Measurements from ENCODE around the gene MARF1. TPM values are rescaled to one million over a fixed set of nuclear protein-coding genes. Genes with fewer than 3 reads are reported as not detected.
"Not testable (repeated sequence)": the region's sequence is repeated elsewhere in the genome, so short reads cannot be mapped to it uniquely, and the experiment has no call there.

MARF1 gene, protein sequence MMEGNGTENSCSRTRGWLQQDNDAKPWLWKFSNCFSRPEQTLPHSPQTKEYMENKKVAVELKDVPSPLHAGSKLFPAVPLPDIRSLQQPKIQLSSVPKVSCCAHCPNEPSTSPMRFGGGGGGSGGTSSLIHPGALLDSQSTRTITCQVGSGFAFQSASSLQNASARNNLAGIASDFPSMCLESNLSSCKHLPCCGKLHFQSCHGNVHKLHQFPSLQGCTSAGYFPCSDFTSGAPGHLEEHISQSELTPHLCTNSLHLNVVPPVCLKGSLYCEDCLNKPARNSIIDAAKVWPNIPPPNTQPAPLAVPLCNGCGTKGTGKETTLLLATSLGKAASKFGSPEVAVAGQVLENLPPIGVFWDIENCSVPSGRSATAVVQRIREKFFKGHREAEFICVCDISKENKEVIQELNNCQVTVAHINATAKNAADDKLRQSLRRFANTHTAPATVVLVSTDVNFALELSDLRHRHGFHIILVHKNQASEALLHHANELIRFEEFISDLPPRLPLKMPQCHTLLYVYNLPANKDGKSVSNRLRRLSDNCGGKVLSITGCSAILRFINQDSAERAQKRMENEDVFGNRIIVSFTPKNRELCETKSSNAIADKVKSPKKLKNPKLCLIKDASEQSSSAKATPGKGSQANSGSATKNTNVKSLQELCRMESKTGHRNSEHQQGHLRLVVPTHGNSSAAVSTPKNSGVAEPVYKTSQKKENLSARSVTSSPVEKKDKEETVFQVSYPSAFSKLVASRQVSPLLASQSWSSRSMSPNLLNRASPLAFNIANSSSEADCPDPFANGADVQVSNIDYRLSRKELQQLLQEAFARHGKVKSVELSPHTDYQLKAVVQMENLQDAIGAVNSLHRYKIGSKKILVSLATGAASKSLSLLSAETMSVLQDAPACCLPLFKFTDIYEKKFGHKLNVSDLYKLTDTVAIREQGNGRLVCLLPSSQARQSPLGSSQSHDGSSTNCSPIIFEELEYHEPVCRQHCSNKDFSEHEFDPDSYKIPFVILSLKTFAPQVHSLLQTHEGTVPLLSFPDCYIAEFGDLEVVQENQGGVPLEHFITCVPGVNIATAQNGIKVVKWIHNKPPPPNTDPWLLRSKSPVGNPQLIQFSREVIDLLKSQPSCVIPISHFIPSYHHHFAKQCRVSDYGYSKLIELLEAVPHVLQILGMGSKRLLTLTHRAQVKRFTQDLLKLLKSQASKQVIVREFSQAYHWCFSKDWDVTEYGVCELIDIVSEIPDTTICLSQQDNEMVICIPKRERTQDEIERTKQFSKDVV (N-terminal part only)
- total RNA-seq: 100 to 1,000 TPM; 111 to 114 TPM

DNA sequence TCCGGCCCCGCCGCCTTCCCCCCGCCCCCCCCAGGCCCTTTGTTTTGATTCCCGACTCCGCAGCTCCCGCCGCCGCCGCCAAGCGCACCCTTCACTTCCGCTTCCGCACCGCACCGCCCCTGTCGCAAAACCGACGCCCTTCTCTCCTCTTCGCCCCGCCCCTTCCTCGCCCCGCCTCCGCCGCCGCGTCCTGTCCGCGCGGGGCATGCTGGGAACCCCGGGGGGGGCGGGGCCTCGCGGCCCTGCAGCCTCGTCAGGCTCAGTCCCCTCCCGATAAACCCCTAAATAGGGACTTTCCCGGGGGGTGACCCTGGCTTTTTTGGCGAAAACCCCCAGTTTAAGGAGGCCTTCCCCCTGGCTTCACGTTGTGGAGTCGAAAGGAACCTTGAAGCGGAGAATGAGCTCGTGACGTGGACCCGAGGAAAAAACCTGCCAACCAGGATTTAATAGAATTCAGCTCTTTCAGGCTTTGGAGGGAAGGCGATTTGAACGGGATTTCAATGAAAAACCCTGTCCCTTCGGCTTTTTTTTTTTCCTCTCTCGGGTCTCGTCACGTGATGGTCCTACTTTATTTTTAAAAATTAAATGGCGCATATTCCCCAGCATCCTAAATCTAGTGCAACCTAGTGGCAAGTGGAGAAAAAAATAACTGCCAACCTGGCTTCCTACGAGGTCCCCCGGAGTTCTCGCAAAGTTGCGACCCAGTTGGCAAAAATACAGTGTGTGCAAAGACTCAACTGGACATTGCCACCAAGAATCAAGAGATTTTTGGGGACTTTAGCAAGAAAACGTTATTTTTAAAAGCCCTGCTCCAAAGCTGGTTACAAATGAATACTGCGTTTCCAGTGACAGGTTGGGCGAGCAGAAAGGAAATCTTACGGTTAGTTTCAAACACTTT lies at the start of gene MARF1:
TSS of gene MARF1 (minus strand) at position 107 of the 898 bp plus-strand sequence. CDS start 3,921 bp downstream, outside the sequence.
- Mint-ChIP-seq H3K36me3 (peaks cover 15% of the 10 kb centered on the region), H3K4me3 (peak within 1 kb of the TSS; percentile 94), H3K9me3 (no peaks in the 10 kb centered on the region), H3K27ac (peak within 1 kb of the TSS; percentile 96), H3K27me3 (no peaks in the 10 kb centered on the region), H3K4me1 (peaks cover 45% of the 10 kb centered on the region)
- POLR2A ChIA-PET: interaction anchor here (0.6 to 3.4 kb wide), 21 partner anchors 8 to 245 kb away, joined by 3 to 35 read pairs (median 5); partner anchors contain the start of gene CEP20
- peak; percentile 100 for DNase-seq
- ATAC-seq (ENCODE audit: low read depth): peak; percentile 63

DNA sequence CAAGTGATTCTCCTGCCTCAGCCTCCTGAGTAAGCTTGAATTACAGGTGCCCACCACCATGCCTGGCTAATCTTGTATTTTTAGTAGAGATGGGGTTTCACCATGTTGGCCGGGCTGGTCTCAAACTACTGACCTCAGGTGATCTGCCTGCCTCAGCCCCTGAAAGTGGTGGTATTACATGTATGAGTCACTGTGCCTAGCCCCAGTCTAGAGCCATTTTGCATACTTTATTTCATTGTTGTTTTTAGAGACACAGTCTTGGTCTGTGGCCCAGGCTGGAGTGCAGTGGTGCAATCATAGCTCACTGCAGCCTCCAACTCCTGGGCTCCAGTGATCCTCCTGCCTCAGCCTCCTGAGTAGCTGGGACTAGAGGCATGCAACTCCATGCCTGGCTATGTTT lies 49.6 kb upstream of the MARF1 start:
- H3K9me3 Mint-ChIP-seq; H3K4me3 Mint-ChIP-seq; H3K27ac Mint-ChIP-seq; POLR2A ChIA-PET; DNase-seq; H3K4me1 Mint-ChIP-seq; H3K27me3 Mint-ChIP-seq; ATAC-seq (ENCODE audit: low read depth): not testable (repeated sequence)
- peaks cover 42% of the 10 kb centered on the region for H3K36me3 Mint-ChIP-seq

DNA sequence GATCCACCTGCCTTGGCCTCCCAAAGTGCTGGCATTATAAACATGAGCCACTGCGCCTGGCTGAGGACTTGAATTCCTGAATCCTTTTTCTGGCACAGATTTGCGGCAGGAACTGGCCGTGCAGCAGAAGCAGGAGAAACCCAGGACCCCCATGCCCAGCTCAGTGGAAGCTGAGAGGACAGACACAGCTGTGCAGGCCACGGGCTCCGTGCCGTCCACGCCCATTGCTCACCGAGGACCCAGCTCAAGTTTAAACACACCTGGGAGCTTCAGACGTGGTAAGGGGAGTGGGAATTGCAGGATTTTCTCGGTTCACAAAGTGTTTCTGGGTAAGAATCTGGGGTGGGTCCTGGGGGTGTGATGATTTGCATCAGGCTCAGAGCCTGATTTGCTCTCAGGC lies 48.1 kb upstream of the MARF1 start:
- no peaks in the 10 kb centered on the region for H3K27me3 Mint-ChIP-seq
- no peaks in the 10 kb centered on the region for H3K9me3 Mint-ChIP-seq
- peaks cover 37% of the 10 kb centered on the region for H3K36me3 Mint-ChIP-seq
- H3K4me1 Mint-ChIP-seq: no peaks in the 10 kb centered on the region
- DNase-seq (no peak), ATAC-seq (ENCODE audit: low read depth) (no peak)
- POLR2A ChIA-PET: no interaction called here
- no peak overlapping the region for H3K27ac Mint-ChIP-seq
- no peak overlapping the region for H3K4me3 Mint-ChIP-seq

DNA sequence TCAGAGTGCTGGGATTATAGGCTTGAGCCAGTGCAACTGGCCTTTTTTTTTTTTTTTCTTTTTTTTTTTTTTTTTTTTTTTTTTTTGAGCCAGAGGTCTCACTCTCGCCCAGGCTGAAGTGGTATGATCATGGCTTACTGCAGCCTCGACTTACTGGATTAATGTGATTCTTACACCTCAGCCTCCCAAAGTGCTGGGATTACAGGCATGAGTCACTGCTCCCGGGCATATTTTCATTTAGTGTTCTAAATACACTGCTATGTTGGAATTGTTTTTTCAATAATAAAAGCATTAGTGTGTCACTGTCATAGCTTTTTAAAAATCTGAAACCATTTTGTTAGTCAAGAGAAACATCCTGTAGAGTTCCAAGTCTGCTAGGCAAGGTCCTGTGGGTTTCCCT lies 47.3 kb upstream of the MARF1 start:
- H3K4me1 Mint-ChIP-seq: no peaks in the 10 kb centered on the region
- no peak overlapping the region for H3K27ac Mint-ChIP-seq
- H3K4me3 Mint-ChIP-seq: no peak overlapping the region
- peaks cover 40% of the 10 kb centered on the region for H3K36me3 Mint-ChIP-seq
- no peak for ATAC-seq (ENCODE audit: low read depth)
- POLR2A ChIA-PET: no interaction called here
- no peak for DNase-seq
- no peaks in the 10 kb centered on the region for H3K9me3 Mint-ChIP-seq
- H3K27me3 Mint-ChIP-seq: no peaks in the 10 kb centered on the region

DNA sequence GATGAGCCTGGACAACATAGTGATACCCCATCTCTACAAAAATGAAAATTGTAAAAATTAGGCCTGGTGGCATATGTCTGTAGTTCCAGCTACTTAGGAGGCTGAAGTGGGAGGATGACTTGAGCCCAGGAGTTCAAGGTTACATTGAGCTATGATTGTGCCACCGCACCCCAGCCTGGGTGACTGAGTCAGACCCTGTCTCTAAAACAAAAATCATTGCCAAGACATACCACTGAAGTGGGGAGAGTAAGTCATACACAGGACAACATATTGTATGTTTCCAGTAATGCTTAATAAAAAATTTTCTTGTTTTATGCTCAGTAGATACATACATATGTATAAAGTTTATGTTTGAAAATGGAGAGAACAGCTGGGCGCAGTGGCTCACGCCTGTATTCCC lies 46.3 kb upstream of the MARF1 start:
- no peak for ATAC-seq (ENCODE audit: low read depth)
- peaks cover 41% of the 10 kb centered on the region for H3K36me3 Mint-ChIP-seq
- no peaks in the 10 kb centered on the region for H3K27me3 Mint-ChIP-seq
- H3K4me3 Mint-ChIP-seq: no peak overlapping the region
- no peak overlapping the region for H3K27ac Mint-ChIP-seq
- POLR2A ChIA-PET: no interaction called here
- no peaks in the 10 kb centered on the region for H3K9me3 Mint-ChIP-seq
- DNase-seq: no peak
- no peaks in the 10 kb centered on the region for H3K4me1 Mint-ChIP-seq

DNA sequence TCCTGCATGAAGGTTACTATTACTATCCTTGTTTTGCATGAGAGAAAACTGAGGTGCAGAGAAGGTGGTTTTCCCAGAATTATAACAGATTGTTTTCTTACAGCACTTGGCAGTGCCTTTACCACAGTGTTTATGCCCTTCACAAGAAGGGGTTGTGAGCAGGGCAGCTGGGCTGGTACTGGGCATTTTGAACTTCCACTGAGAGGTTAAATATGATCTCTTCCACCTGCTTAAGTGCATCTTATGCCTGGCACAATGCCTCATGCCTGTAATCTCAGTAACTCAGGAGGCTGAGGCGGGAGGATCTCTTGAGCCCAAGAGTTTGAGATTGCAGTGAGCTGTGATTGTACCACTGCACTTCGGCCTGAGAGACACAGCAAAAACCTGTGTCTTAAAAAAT lies 43.3 kb upstream of the MARF1 start:
- Mint-ChIP-seq H3K4me1 (peaks cover 5% of the 10 kb centered on the region), H3K27me3 (no peaks in the 10 kb centered on the region), H3K4me3 (no peak overlapping the region), H3K9me3 (no peaks in the 10 kb centered on the region), H3K27ac (no peak overlapping the region), H3K36me3 (peaks cover 37% of the 10 kb centered on the region)
- POLR2A ChIA-PET: no interaction called here
- DNase-seq (no peak), ATAC-seq (ENCODE audit: low read depth) (no peak)

DNA sequence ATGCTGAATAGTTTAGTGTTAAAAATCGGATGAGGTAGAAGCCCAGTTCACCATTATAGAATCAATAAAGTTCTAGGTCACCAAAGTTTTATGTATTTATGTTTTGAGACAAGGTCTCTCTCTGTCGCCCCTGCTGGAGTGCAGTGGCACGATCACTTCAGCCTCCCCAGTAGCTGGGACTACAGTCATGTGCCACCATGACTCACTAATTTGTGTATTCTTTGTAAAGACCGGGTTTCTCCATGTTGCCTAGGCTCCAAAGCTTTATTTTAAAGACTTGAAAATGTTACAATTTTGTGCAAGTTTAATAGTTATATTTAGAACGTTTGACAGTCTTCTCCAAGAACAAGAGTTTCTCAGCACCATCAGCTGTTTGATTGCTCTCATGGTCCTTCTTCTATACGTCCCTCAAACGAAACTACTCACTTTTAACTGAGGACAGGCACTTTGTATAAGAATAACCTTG lies 39.2 kb upstream of the MARF1 start:
- Mint-ChIP-seq H3K27me3 (no peaks in the 10 kb centered on the region), H3K36me3 (peaks cover 42% of the 10 kb centered on the region), H3K4me1 (peaks cover 5% of the 10 kb centered on the region), H3K4me3 (no peak overlapping the region), H3K9me3 (no peaks in the 10 kb centered on the region), H3K27ac (no peak overlapping the region)
- no peak for DNase-seq
- POLR2A ChIA-PET: interaction anchor here (2.5 kb wide), 1 partner anchor 39 kb away, joined by 10 read pairs; the partner anchor contains the start of gene MARF1
- ATAC-seq (ENCODE audit: low read depth): peak; percentile 77

DNA sequence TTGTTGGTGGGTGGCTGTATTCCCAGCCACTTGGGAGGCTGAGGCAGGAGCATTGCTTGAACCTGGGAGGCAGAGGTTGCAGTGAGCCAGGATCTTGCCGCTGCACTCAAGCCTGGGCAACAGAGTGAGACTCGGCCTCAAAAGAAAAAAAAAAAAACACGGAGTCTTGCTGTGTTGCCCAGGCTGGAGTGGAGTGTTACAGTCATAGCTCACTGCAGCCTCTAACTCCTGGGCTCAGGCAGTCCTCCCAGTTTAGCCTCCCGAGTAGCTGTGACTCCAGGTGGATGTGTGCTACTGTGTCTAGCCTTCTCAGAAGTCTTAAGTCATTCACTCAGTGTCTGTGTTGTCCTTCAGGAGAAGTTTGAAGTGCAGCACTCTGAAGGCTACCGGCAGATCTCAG lies 34.5 kb upstream of the MARF1 start:
- H3K4me3 Mint-ChIP-seq: no peak overlapping the region
- no peak for ATAC-seq (ENCODE audit: low read depth)
- no peak for DNase-seq
- H3K9me3 Mint-ChIP-seq: no peaks in the 10 kb centered on the region
- peaks cover 46% of the 10 kb centered on the region for H3K36me3 Mint-ChIP-seq
- H3K27ac Mint-ChIP-seq: no peak overlapping the region
- POLR2A ChIA-PET: no interaction called here
- H3K27me3 Mint-ChIP-seq: no peaks in the 10 kb centered on the region
- H3K4me1 Mint-ChIP-seq: peaks cover 27% of the 10 kb centered on the region

DNA sequence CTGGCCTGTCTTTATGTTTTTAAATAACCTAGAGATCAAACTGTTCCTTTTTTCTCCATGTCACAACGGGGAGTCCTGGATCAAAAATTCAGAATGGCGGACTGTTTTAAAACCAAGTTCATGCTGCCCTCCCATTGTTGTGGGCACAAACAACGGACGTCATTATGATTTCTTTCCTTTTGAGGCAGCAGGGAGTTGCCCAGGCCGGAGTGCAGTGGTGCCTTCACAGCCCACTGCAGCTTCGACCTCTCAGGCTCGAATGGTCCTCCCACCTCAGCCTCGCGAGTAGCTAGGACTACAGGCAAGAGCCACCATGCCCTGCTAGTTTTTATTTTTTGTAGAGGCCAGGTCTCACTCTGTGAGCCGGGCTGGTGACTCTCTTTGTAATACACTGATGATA lies 33.6 kb upstream of the MARF1 start:
- Mint-ChIP-seq H3K36me3 (peaks cover 46% of the 10 kb centered on the region), H3K27me3 (no peaks in the 10 kb centered on the region), H3K4me3 (no peak overlapping the region), H3K9me3 (no peaks in the 10 kb centered on the region), H3K4me1 (peaks cover 32% of the 10 kb centered on the region), H3K27ac (no peak overlapping the region)
- POLR2A ChIA-PET: interaction anchor here (0.6 kb wide), 1 partner anchor 253 kb away, joined by 4 read pairs; no protein-coding TSS in a partner anchor
- no peak for ATAC-seq (ENCODE audit: low read depth)
- DNase-seq: no peak

DNA sequence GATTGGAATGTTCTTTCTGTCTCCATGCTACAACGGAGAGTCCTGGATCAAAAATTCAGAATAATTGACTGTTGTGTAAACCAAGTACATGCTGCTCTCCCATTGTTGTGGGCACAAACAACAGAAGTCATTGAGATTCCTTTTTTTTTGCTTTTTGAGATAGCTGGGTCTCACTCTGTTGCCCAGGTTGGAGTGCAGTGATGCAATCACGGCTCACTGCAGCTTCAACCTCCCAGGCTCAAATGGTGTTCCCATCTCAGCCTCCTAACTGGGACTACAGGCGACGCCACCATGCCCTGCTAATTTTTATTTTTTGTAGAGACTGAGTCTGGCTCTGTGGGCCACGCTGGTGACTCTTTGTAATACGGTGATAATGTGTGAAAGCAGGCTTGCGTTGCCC lies 31.6 kb upstream of the MARF1 start:
- no peaks in the 10 kb centered on the region for H3K27me3 Mint-ChIP-seq
- no peak for DNase-seq
- peak overlapping the region; percentile 98 for H3K27ac Mint-ChIP-seq
- H3K4me3 Mint-ChIP-seq: no peak overlapping the region
- peaks cover 43% of the 10 kb centered on the region for H3K36me3 Mint-ChIP-seq
- H3K4me1 Mint-ChIP-seq: peaks cover 43% of the 10 kb centered on the region
- H3K9me3 Mint-ChIP-seq: no peaks in the 10 kb centered on the region
- POLR2A ChIA-PET: interaction anchor here (1.4 kb wide), 1 partner anchor 32 kb away, joined by 4 read pairs; the partner anchor contains the start of gene MARF1
- ATAC-seq (ENCODE audit: low read depth): no peak

DNA sequence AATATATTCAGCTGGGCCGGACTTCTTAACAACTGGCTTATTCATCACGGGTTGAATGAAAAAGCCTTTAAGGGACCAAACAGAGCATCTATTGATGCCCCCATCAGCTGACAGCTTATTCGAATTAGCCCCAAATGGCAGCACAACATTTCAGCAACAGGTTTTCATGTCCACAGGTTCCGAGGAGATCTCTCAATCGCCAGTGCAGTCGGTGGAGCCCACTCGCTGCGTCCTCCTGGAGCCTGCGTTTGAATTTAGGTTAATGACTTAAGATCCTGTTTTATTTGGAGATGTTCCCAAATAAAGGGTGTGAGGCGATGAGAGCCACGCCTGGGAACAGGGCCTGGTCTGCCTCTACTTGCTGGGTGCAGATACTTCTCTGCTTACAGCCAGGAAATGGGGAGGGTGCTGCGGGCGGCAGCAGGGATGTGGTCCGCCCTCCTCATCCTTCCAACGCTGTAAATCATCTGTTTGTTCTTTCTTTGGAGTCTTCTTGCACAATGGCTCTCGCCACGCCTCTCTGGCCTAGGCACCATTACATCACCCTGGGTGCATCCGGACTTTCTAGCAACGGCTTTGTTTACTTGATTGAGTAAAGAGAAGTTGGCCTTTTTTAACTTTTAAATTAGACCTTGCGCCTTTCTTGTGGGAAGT lies 29.7 kb upstream of the MARF1 start:
- H3K4me1 Mint-ChIP-seq: peaks cover 43% of the 10 kb centered on the region
- POLR2A ChIA-PET: interaction anchor here (0.7 to 4.4 kb wide), 6 partner anchors 13 to 82 kb away, joined by 3 to 35 read pairs (median 6); partner anchors contain the start of genes MARF1 and NDE1
- peak overlapping the region; percentile 80 for H3K4me3 Mint-ChIP-seq
- H3K27me3 Mint-ChIP-seq: no peaks in the 10 kb centered on the region
- DNase-seq: peak; percentile 77
- H3K27ac Mint-ChIP-seq: peak overlapping the region; percentile 98
- H3K36me3 Mint-ChIP-seq: peaks cover 40% of the 10 kb centered on the region
- peak; percentile 97 for ATAC-seq (ENCODE audit: low read depth)
- H3K9me3 Mint-ChIP-seq: no peaks in the 10 kb centered on the region
